Natural killer cell (primary cell): ENCODE measurements around the gene FBXO44. TPM values are rescaled to one million over a fixed set of nuclear protein-coding genes. Genes with fewer than 3 reads are reported as not detected.

Source experiments
- ATAC-seq, 3 donors: fragments of 150-1000 bp in 2 of 3; fragments of 200-7000 bp in 1 of 3; cut with Tn5 transposase; 1 replicate in 1 of 3; 2 replicates in 2 of 3; pipeline ENCODE4 v1.10.0; 2021; ENCODE audit warnings: mild to moderate bottlenecking in 2 of 3, moderate library complexity in 2 of 3
- DNase-seq, 2 donors: peaks; one replicate each; pipeline versions ENCODE4 v3.0.0 to v3.0.0-alpha.2; 2013 to 2021; ENCODE audit warnings: mixed read lengths in 1 of 2
- H3K27ac ChIP-seq: one replicate; pipeline ENCODE4 v1.5.1; 2013; ENCODE audit warnings: mild to moderate bottlenecking, low read length
- H3K27me3 ChIP-seq: one replicate; pipeline ENCODE4 v1.6.1; 2013; ENCODE audit warnings: low read length; ENCODE audit not compliant: control insufficient read depth, insufficient read depth
- H3K36me3 ChIP-seq: one replicate; pipeline ENCODE4 v1.6.1; 2013; ENCODE audit warnings: low read length; ENCODE audit not compliant: control insufficient read depth, insufficient read depth
- H3K4me1 ChIP-seq: one replicate; pipeline ENCODE4 v1.6.1; 2013; ENCODE audit warnings: low read length; ENCODE audit not compliant: control insufficient read depth, insufficient read depth
- H3K4me3 ChIP-seq: one replicate; pipeline ENCODE4 v1.5.1; 2013; ENCODE audit warnings: low read length
- H3K9me3 ChIP-seq: one replicate; pipeline ENCODE4 v1.6.1; 2013; ENCODE audit warnings: low read length; ENCODE audit not compliant: control insufficient read depth, insufficient read depth
- H3K27ac Mint-ChIP-seq, 2 donors: one replicate each; pipeline ENCODE4 v1.8.0; 2022; ENCODE audit warnings: mild to moderate bottlenecking in 2 of 2, mixed read lengths in 2 of 2, moderate library complexity in 1 of 2
- H3K27me3 Mint-ChIP-seq, 2 donors: one replicate each; pipeline ENCODE4 v1.8.0; 2022; ENCODE audit warnings: low read depth in 2 of 2, mixed read lengths in 2 of 2
- H3K36me3 Mint-ChIP-seq: one replicate; pipeline ENCODE4 v1.8.0; 2022; ENCODE audit warnings: mixed read lengths
- H3K4me1 Mint-ChIP-seq, 2 donors: one replicate each; pipeline ENCODE4 v1.8.0; 2022; ENCODE audit warnings: mixed read lengths in 2 of 2
- H3K4me3 Mint-ChIP-seq: one replicate; pipeline ENCODE4 v1.8.0; 2022; ENCODE audit warnings: mild to moderate bottlenecking, moderate library complexity, mixed read lengths
- H3K9me3 Mint-ChIP-seq, 2 donors: one replicate each; pipeline ENCODE4 v1.8.0; 2022; ENCODE audit warnings: mixed read lengths in 2 of 2
- WGBS: methylation state at CpG from one replicate; pipeline ENCODE4 v1.1.7; 2013; ENCODE audit warnings: missing lambda C conversion rate; ENCODE audit not compliant: insufficient coverage; 5-methylcytosine and 5-hydroxymethylcytosine counted together
- intact Hi-C: fragments of 100-400 bp; cut with micrococcal nuclease; formaldehyde crosslinking; loops from one replicate; pipeline ENCODE4 v1.14.2; 2022
- total RNA-seq, 4 donors: library from RNA; stranded (reverse); fragments of 120-200 nt in 1 of 4; gene quantifications; one replicate each; pipeline versions ENCODE4 v1.2.3 to v1.2.4, GENCODE V29; 2013 to 2022
- TF ChIP-seq, protein P1 (sequence below): fragments of 200-600 bp; IDR thresholded peaks from one replicate; pipeline ENCODE4 v1.8.0; 2022; ENCODE audit warnings: antibody characterized with exemption

The FBXO44 gene
- total RNA-seq, 3 donors from 2014 or later (not counting 1 experiment from before 2014, with no cell fraction given) = 57.6 to 79.1 (median 69.8) TPM

DNA sequence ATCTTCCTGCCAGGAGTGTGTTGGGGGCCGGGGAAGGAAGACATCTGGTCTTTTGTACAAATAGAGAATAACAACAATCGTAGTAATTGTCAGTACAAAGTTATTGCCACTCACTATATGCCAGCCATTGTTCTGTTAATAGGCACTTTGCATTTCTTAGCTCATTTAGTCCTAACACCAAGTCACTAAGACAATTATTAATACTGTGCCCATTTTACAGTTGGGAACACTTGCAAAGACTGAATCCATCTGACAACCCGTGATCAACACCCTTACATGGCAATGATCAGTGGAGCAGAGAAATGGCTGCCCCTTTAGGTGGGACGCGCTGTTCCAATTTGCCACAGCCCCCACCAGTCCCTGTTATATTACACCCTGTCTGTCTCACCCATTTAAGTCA lies 33.8 kb upstream of the FBXO44 start:
- Histone ChIP-seq H3K4me1 (no peaks in the 10 kb centered on the region), H3K36me3 (no peaks in the 10 kb centered on the region), H3K27ac (no peak overlapping the region), H3K4me3 (no peak overlapping the region), H3K27me3 (no peaks in the 10 kb centered on the region), H3K9me3 (no peaks in the 10 kb centered on the region)
- H3K36me3 Mint-ChIP-seq = no peaks in the 10 kb centered on the region
- DNase-seq = no peak
- TF ChIP-seq, protein P1, sequence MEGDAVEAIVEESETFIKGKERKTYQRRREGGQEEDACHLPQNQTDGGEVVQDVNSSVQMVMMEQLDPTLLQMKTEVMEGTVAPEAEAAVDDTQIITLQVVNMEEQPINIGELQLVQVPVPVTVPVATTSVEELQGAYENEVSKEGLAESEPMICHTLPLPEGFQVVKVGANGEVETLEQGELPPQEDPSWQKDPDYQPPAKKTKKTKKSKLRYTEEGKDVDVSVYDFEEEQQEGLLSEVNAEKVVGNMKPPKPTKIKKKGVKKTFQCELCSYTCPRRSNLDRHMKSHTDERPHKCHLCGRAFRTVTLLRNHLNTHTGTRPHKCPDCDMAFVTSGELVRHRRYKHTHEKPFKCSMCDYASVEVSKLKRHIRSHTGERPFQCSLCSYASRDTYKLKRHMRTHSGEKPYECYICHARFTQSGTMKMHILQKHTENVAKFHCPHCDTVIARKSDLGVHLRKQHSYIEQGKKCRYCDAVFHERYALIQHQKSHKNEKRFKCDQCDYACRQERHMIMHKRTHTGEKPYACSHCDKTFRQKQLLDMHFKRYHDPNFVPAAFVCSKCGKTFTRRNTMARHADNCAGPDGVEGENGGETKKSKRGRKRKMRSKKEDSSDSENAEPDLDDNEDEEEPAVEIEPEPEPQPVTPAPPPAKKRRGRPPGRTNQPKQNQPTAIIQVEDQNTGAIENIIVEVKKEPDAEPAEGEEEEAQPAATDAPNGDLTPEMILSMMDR = no peak
- ATAC-seq = no peak
- H3K9me3 Mint-ChIP-seq = no peaks in the 10 kb centered on the region
- peaks cover 12 to 19% of the 10 kb centered on the region in 2 donors for H3K27me3 Mint-ChIP-seq
- H3K4me1 Mint-ChIP-seq = no peaks in the 10 kb centered on the region
- intact Hi-C loops = no loop called here
- 90% methylated on average over 5 of the region's 5 CpGs for WGBS
- no peak overlapping the region for H3K27ac Mint-ChIP-seq
- no peak overlapping the region for H3K4me3 Mint-ChIP-seq

DNA sequence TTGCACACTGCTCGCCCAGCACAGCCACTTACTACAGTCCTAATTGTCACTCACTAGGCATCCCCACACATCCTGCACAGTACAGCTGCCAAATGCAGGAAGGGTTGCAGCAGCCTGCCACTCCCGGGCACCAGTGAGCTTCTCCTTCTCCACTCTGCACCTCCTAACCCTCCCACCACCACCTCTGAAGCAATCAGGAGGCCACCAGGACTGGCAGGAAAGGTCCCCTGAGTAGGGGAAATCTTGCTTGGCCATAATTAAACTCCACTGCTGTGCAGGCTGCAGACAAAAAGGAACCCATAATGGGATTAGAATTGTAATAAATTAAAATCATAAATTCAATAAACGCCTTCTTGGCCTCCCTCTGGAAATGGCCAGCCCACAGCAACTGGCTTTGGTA lies 32.3 kb upstream of the FBXO44 start:
- Histone ChIP-seq H3K27me3 (no peaks in the 10 kb centered on the region), H3K27ac (no peak overlapping the region), H3K9me3 (no peaks in the 10 kb centered on the region), H3K36me3 (no peaks in the 10 kb centered on the region), H3K4me3 (no peak overlapping the region), H3K4me1 (no peaks in the 10 kb centered on the region)
- Mint-ChIP-seq H3K36me3 (no peaks in the 10 kb centered on the region), H3K9me3 (no peaks in the 10 kb centered on the region), H3K4me3 (no peak overlapping the region), H3K4me1 (no peaks in the 10 kb centered on the region), H3K27me3 (peaks cover 8 to 16% of the 10 kb centered on the region in 2 donors), H3K27ac (no peak overlapping the region)
- TF ChIP-seq, protein P1 = no peak
- ATAC-seq (no peak), DNase-seq (no peak)
- intact Hi-C loops = no loop called here
- 47% methylated on average over 3 of the region's 3 CpGs for WGBS

DNA sequence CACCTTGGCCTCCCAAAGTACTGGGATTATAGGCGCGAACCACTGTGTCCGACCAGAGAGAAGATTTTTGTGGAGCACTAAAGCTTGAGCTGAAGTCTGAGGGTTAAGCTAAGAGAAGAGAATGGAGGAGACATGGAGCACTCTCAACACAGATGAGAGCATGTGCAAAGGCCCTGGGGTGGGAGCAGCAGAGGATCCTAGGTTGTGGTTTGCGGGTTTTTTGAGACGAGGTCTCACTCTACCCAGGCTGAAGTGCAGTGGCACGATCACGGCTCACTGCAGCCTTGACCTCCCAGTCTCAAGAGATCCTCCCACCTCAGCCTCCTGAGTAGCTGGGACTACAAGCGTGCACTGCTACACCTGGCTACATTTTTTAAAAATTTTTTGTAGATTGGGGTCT lies 31.0 kb upstream of the FBXO44 start:
- ATAC-seq (no peak), DNase-seq (no peak)
- H3K27ac Mint-ChIP-seq = no peak overlapping the region
- no peaks in the 10 kb centered on the region for H3K9me3 ChIP-seq
- H3K36me3 Mint-ChIP-seq = no peaks in the 10 kb centered on the region
- H3K4me3 ChIP-seq = no peak overlapping the region
- no peak overlapping the region for H3K27ac ChIP-seq
- intact Hi-C loops = no loop called here
- TF ChIP-seq, protein P1 = no peak
- H3K36me3 ChIP-seq = no peaks in the 10 kb centered on the region
- H3K9me3 Mint-ChIP-seq = no peaks in the 10 kb centered on the region
- peaks cover 7 to 19% of the 10 kb centered on the region in 2 donors for H3K27me3 Mint-ChIP-seq
- H3K27me3 ChIP-seq = no peaks in the 10 kb centered on the region
- no peaks in the 10 kb centered on the region for H3K4me1 Mint-ChIP-seq
- no peak overlapping the region for H3K4me3 Mint-ChIP-seq
- 76% methylated on average over 8 of the region's 8 CpGs for WGBS
- H3K4me1 ChIP-seq = no peaks in the 10 kb centered on the region

DNA sequence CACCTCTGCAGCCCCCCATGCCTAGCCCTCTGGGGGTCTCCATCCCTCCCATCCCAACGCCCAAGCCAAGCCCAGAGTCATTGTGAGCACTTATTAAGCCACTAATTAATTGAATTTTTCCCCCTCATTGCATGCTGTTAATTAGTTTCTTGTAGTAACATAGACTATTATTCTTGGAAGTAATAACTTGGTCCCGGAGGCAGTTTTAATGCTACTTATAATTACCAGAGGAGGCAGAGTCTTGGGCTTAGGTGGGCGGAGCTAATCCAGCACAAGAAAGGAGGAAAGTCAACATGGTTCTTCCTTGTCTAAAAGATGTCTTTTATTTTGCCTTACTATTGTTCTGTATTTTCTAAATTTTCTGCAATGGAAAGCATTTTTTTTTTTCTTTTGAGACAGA lies 28.1 kb upstream of the FBXO44 start:
- 72% methylated on average over 3 of the region's 3 CpGs for WGBS
- intact Hi-C loops = no loop called here
- no peak for DNase-seq
- H3K36me3 Mint-ChIP-seq = no peaks in the 10 kb centered on the region
- H3K9me3 ChIP-seq = no peaks in the 10 kb centered on the region
- no peaks in the 10 kb centered on the region for H3K27me3 ChIP-seq
- H3K4me3 Mint-ChIP-seq = no peak overlapping the region
- ATAC-seq = no peak
- H3K36me3 ChIP-seq = no peaks in the 10 kb centered on the region
- no peak overlapping the region for H3K27ac Mint-ChIP-seq
- H3K4me1 Mint-ChIP-seq = no peaks in the 10 kb centered on the region
- H3K4me1 ChIP-seq = no peaks in the 10 kb centered on the region
- no peak overlapping the region for H3K27ac ChIP-seq
- H3K9me3 Mint-ChIP-seq = no peaks in the 10 kb centered on the region
- no peak overlapping the region for H3K4me3 ChIP-seq
- TF ChIP-seq, protein P1 = no peak
- H3K27me3 Mint-ChIP-seq = peaks cover 10 to 16% of the 10 kb centered on the region in 2 donors
